H1 (cell line): ENCODE measurements around the gene TADA3. TPM values are rescaled to one million over a fixed set of nuclear protein-coding genes. Genes with fewer than 3 reads are reported as not detected.

Experiments used
- CTCF ChIA-PET: fragments of 300-600 bp; sonication (Branson Sonifier 250); formaldehyde crosslinking; loops from one replicate; lab custom pipeline; 2021; ENCODE audit not compliant: partially characterized antibody; lab: Charles Lee
- POLR2A ChIA-PET: fragments of 300-600 bp; sonication (Branson Sonifier 250); formaldehyde crosslinking; loops from one replicate; lab custom pipeline; 2021; ENCODE audit warnings: inconsistent platforms; ENCODE audit not compliant: partially characterized antibody; lab: Charles Lee
- DNase-seq, 2 experiments: peaks; one replicate each; pipeline versions ENCODE4 v3.0.0 to v3.0.0-alpha.2; 2010 to 2022; ENCODE audit warnings: low spot score in 2 of 2, low read depth in 1 of 2, mixed read lengths in 1 of 2
- FAIRE-seq: peaks from 2 replicates; lab custom pipeline; 2011; peaks lifted over from hg19 to GRCh38; lab: Jason Lieb, UNC
- H2AFZ ChIP-seq: 2 replicates; pipeline ENCODE4 v1.8.1; 2012; ENCODE audit warnings: low read length, inconsistent platforms
- H2AK5ac ChIP-seq: 2 replicates; pipeline ENCODE4 v1.6.1; 2013; ENCODE audit warnings: low read depth, low read length
- H2BK120ac ChIP-seq: replicated peaks from 2 replicates; pipeline ENCODE3; 2013; ENCODE audit warnings: low read depth, low read length, inconsistent platforms
- H2BK12ac ChIP-seq: 2 replicates; pipeline ENCODE4 v1.6.1; 2013; ENCODE audit warnings: low read depth, low read length
- H2BK15ac ChIP-seq: 2 replicates; pipeline ENCODE4 v1.6.1; 2013; ENCODE audit warnings: low read length
- H2BK20ac ChIP-seq: 2 replicates; pipeline ENCODE4 v1.6.1; 2013; ENCODE audit warnings: low read length
- H2BK5ac ChIP-seq: 2 replicates; pipeline ENCODE4 v1.6.1; 2013; ENCODE audit warnings: low read depth, low read length
- H3K14ac ChIP-seq: 2 replicates; pipeline ENCODE4 v1.6.1; 2013; ENCODE audit warnings: inconsistent platforms; ENCODE audit not compliant: insufficient read length
- H3K18ac ChIP-seq: 2 replicates; pipeline ENCODE4 v1.6.1; 2013; ENCODE audit warnings: low read length; ENCODE audit errors: extremely low read depth
- H3K23ac ChIP-seq: 2 replicates; pipeline ENCODE4 v1.6.1; 2013; ENCODE audit warnings: inconsistent platforms; ENCODE audit not compliant: insufficient read length
- H3K23me2 ChIP-seq: 2 replicates; pipeline ENCODE4 v1.6.1; 2013; ENCODE audit warnings: low read depth, low read length
- H3K27ac ChIP-seq: 2 replicates; pipeline ENCODE4 v1.6.1; 2011; ENCODE audit warnings: low read depth, low read length, inconsistent platforms
- H3K27me3 ChIP-seq, 4 experiments: replicated peaks in 1 of 4; 1 replicate in 1 of 4; 2 replicates in 3 of 4; pipeline versions ENCODE4 v1.6.1 to v1.8.1; 2011 to 2013; ENCODE audit warnings: low read length in 3 of 4, mild to moderate bottlenecking in 3 of 4, inconsistent platforms in 2 of 4, mixed read lengths in 2 of 4, moderate library complexity in 1 of 4; ENCODE audit not compliant: control insufficient read depth in 3 of 4, insufficient read depth in 3 of 4; ENCODE audit errors: extremely low read depth in 1 of 4
- H3K36me3 ChIP-seq, 4 experiments: 2 replicates each; pipeline versions ENCODE4 v1.6.1 to v1.8.1; 2011 to 2013; ENCODE audit warnings: mild to moderate bottlenecking in 4 of 4, low read length in 3 of 4, moderate library complexity in 2 of 4, control low read depth in 1 of 4, inconsistent platforms in 1 of 4; ENCODE audit not compliant: insufficient read depth in 4 of 4, control insufficient read depth in 2 of 4
- H3K4ac ChIP-seq: replicated peaks from 2 replicates; pipeline ENCODE3; 2013; ENCODE audit warnings: low read length, low read depth, mixed read lengths, inconsistent platforms; ENCODE audit not compliant: insufficient read length
- H3K4me1 ChIP-seq, 4 experiments: replicated peaks in 1 of 4; 1 replicate in 1 of 4; 2 replicates in 3 of 4; pipeline versions ENCODE4 v1.6.1 to v1.8.1; 2011 to 2013; ENCODE audit warnings: low read length in 3 of 4, inconsistent platforms in 2 of 4, mixed read lengths in 1 of 4; ENCODE audit not compliant: insufficient read depth in 4 of 4, control insufficient read depth in 3 of 4
- H3K4me2 ChIP-seq, 2 experiments: 2 replicates each; pipeline versions ENCODE4 v1.6.1 to v1.8.1; 2011 to 2013; ENCODE audit warnings: low read depth in 2 of 2, low read length in 2 of 2, control low read depth in 1 of 2, inconsistent platforms in 1 of 2, mild to moderate bottlenecking in 1 of 2; ENCODE audit not compliant: insufficient read depth in 1 of 2
- H3K4me3 ChIP-seq, 4 experiments: fragments of 200-600, 300-600 bp in 1 of 4; sonication (generic), shearing (Covaris generic), sonication (Bioruptor Twin) in 1 of 4; 2 replicates each; pipeline versions ENCODE4 v1.5.1 to v1.8.1; 2011 to 2016; ENCODE audit warnings: low read length in 4 of 4, low read depth in 3 of 4, control low read depth in 2 of 4, inconsistent platforms in 2 of 4, mild to moderate bottlenecking in 2 of 4, mixed read lengths in 1 of 4, moderate library complexity in 1 of 4; ENCODE audit not compliant: insufficient read depth in 2 of 4; ENCODE audit errors: extremely low read depth in 1 of 4
- H3K56ac ChIP-seq: replicated peaks from 2 replicates; pipeline ENCODE3; 2013; ENCODE audit warnings: low read depth, mild to moderate bottlenecking, mixed read lengths, low read length, inconsistent platforms; ENCODE audit not compliant: insufficient read length
- H3K79me1 ChIP-seq: 2 replicates; pipeline ENCODE4 v1.6.1; 2013; ENCODE audit warnings: low read depth, low read length, control low read depth
- H3K79me2 ChIP-seq, 2 experiments: 2 replicates each; pipeline versions ENCODE4 v1.6.1 to v1.8.1; 2012 to 2013; ENCODE audit warnings: low read length in 2 of 2, mild to moderate bottlenecking in 2 of 2, inconsistent platforms in 1 of 2; ENCODE audit not compliant: insufficient read depth in 2 of 2, control insufficient read depth in 1 of 2
- H3K9ac ChIP-seq, 4 experiments: replicated peaks in 1 of 4; 1 replicate in 1 of 4; 2 replicates in 3 of 4; pipeline versions ENCODE4 v1.6.1 to v1.8.1; 2011 to 2013; ENCODE audit warnings: low read depth in 3 of 4, low read length in 3 of 4, control low read depth in 2 of 4, mild to moderate bottlenecking in 2 of 4, moderate library complexity in 2 of 4, inconsistent platforms in 1 of 4; ENCODE audit errors: extremely low read depth in 1 of 4
- H3K9me3 ChIP-seq, 2 experiments: 2 replicates each; pipeline versions ENCODE4 v1.6.1 to v1.8.1; 2012 to 2013; ENCODE audit warnings: mild to moderate bottlenecking in 2 of 2, moderate library complexity in 2 of 2, control low read depth in 1 of 2, inconsistent platforms in 1 of 2, low read depth in 1 of 2, low read length in 1 of 2, mixed read lengths in 1 of 2; ENCODE audit not compliant: insufficient read depth in 2 of 2
- H4K20me1 ChIP-seq, 2 experiments: replicated peaks in 1 of 2; 2 replicates each; pipeline versions ENCODE3 to v1.8.1; 2011 to 2013; ENCODE audit warnings: inconsistent platforms in 2 of 2, low read length in 2 of 2, mild to moderate bottlenecking in 1 of 2; ENCODE audit not compliant: insufficient read depth in 2 of 2, control insufficient read depth in 1 of 2
- H4K5ac ChIP-seq: 2 replicates; pipeline ENCODE4 v1.6.1; 2013; ENCODE audit warnings: low read length, low read depth, mixed read lengths, inconsistent platforms; ENCODE audit not compliant: insufficient read length
- H4K8ac ChIP-seq: 2 replicates; pipeline ENCODE4 v1.8.0; 2013; ENCODE audit warnings: mild to moderate bottlenecking, moderate library complexity, low read length, inconsistent platforms; ENCODE audit not compliant: insufficient read depth; ENCODE audit errors: extremely low read depth
- H4K91ac ChIP-seq: replicated peaks from 2 replicates; pipeline ENCODE3; 2013; ENCODE audit warnings: low read length, mixed read lengths, inconsistent platforms; ENCODE audit not compliant: insufficient read length
- MAFK ChIP-seq: IDR thresholded peaks from 2 replicates; pipeline ENCODE4 v1.6.1; 2012; ENCODE audit warnings: low read depth, mild to moderate bottlenecking, improper control_type of control experiment, low read length
- NANOG ChIP-seq: IDR thresholded peaks from 2 replicates; pipeline ENCODE4 v1.6.1; 2011; ENCODE audit warnings: low read length, low read depth, mild to moderate bottlenecking, inconsistent platforms; ENCODE audit not compliant: insufficient read depth, poor library complexity, severe bottlenecking
- WGBS, 2 experiments: shearing (Covaris generic) in 1 of 2; methylation state at CpG; one replicate each; pipeline versions ENCODE4 v1.1.6 to v1.1.7; 2013 to 2015; ENCODE audit warnings: low lambda C conversion rate in 2 of 2, mixed read lengths in 2 of 2, inconsistent platforms in 1 of 2, low coverage in 1 of 2, missing lambda C conversion rate in 1 of 2; ENCODE audit not compliant: insufficient replicate concordance in 2 of 2, insufficient coverage in 1 of 2, insufficient read length in 1 of 2; ENCODE audit errors: extremely low coverage in 1 of 2, missing lambda C conversion rate in 1 of 2; 5-methylcytosine and 5-hydroxymethylcytosine counted together
- polyA plus RNA-seq, 7 experiments: library from polyadenylated mRNA; depleted of rRNA in 3 of 7; stranded (reverse) in 5 of 7; unstranded in 2 of 7; fragments of >200 nt in 5 of 7; fragments of 200-250 nt in 2 of 7; gene quantifications; 1 replicate in 5 of 7; 2 replicates in 1 of 7; 4 replicates in 1 of 7; pipeline versions ENCODE4 v1.2.1 to v1.2.3, GENCODE V29; 2011 to 2013; ENCODE audit warnings: missing spikeins in 2 of 7, mixed read lengths in 2 of 7
- total RNA-seq: library from RNA; stranded (reverse); fragmentation: NEBNext Ultra II Directional; extraction: Animal tissue kit (Norgen Biotek cat#: 25700); gene quantifications from 2 replicates; pipeline ENCODE4 v1.2.1, GENCODE V29; 2021

TADA3 gene
- total and polyA plus RNA-seq, 2 of the 8 experiments (the other 6 are each of a cell fraction or from before 2014, with no cell fraction given), result 43.4 to 50.3 TPM

DNA sequence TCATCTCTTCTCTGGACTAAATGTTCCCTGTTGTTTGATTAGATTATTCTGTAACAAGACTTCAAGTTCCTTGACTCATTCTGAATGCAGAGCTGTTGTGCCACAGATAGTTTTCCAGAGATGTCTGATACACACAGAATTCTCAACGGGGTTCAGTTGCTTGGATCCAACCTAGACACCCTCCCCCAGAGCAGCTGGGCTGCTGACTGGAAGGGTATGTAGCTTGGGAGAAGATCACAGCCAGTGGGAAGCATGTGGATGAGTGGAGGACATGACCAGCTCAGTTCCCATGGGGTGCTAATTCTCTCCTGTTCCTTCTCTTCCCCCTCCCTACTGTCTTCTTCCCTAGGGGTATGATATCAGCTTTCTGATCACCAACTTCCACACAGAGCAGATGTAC lies 11.2 kb upstream of the TADA3 start:
- Histone ChIP-seq H2BK5ac (no peak overlapping the region), H4K20me1 (peaks cover 3 to 12% of the 10 kb centered on the region in 2 experiments), H2AK5ac (no peak overlapping the region), H2BK15ac (no peak overlapping the region), H3K4me3 (no peak overlapping the region), H2BK20ac (no peak overlapping the region), H2BK120ac (no peak overlapping the region), H4K8ac (no peak overlapping the region), H3K9ac (no peak overlapping the region), H3K27me3 (no peaks in the 10 kb centered on the region), H3K4me1 (peaks cover 0 to 1% (median 0%) of the 10 kb centered on the region in 4 experiments; a peak in 1 of 7 replicates), H3K56ac (no peak overlapping the region), H3K14ac (no peak overlapping the region), H3K79me1 (no peaks in the 10 kb centered on the region; the same call in 1 of the 2 replicates), H3K27ac (no peak overlapping the region), H3K18ac (no peak overlapping the region), H3K4ac (no peak overlapping the region), H4K91ac (no peak overlapping the region), H3K23me2 (no peaks in the 10 kb centered on the region), H3K4me2 (no peak overlapping the region), H3K36me3 (peaks cover 35 to 74% (median 60%) of the 10 kb centered on the region in 4 experiments), H2AFZ (no peak overlapping the region), H4K5ac (no peak overlapping the region), H2BK12ac (no peak overlapping the region), H3K9me3 (no peaks in the 10 kb centered on the region), H3K79me2 (no peaks in the 10 kb centered on the region), H3K23ac (no peak overlapping the region)
- TF ChIP-seq MAFK (no peak), NANOG (no peak)
- ChIA-PET POLR2A (interaction anchor here (0.6 to 7.8 kb wide), 4 partner anchors 9 to 149 kb away, joined by 3 to 71 read pairs (median 4); partner anchors contain the start of genes ARPC4, PRRT3 and TADA3), CTCF (interaction anchor here (1.3 to 2.8 kb wide), 3 partner anchors 22 to 76 kb away, joined by 5 to 11 read pairs (median 5); no protein-coding TSS in a partner anchor)
- 92% methylated on average over 1 of the region's 1 CpG; no CpG with 5 or more reads in 1 of the 2 experiments for WGBS, 2 experiments
- no peak for FAIRE-seq
- no peak for DNase-seq
